Daoy (cell line): ENCODE measurements around the gene ABLIM1. TPM values are rescaled to one million over a fixed set of nuclear protein-coding genes. Genes with fewer than 3 reads are reported as not detected.

ENCODE experiments used
- DNase-seq: peaks from one replicate; pipeline ENCODE4 v3.0.0-alpha.2; 2015; ENCODE audit warnings: low read depth
- total RNA-seq: library from RNA; depleted of rRNA; stranded (reverse); fragments of >200 nt; shearing (Covaris generic); gene quantifications from 2 replicates; pipeline ENCODE4 v1.2.3, GENCODE V29; 2014

Gene ABLIM1
- total RNA-seq, 1 experiment from 2014 or later: 3.0 TPM

DNA sequence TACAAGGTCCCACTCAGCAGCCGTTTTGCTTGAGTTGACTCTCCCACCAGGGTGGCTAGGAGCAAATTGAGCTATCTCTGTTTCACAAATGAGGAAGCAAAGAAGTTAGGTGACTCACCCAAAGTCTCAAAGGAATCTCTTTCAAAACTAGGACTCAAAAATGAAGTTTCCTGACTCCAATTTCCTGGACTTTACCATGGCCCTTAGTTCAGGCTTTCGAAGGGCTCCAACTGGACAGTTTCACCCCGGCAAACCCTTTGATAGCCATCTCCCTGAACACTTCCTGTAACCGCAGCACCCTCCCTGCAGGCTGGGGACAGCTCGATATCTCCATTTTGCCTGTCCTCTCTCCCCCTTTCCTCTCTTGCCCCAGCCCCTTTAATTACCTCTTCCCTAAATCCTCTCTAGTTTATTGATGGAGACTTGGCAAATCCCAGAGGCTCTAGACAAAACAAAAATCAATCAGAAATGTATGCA, 249.1 kb downstream of the ABLIM1 start:
- DNase-seq: no peak

DNA sequence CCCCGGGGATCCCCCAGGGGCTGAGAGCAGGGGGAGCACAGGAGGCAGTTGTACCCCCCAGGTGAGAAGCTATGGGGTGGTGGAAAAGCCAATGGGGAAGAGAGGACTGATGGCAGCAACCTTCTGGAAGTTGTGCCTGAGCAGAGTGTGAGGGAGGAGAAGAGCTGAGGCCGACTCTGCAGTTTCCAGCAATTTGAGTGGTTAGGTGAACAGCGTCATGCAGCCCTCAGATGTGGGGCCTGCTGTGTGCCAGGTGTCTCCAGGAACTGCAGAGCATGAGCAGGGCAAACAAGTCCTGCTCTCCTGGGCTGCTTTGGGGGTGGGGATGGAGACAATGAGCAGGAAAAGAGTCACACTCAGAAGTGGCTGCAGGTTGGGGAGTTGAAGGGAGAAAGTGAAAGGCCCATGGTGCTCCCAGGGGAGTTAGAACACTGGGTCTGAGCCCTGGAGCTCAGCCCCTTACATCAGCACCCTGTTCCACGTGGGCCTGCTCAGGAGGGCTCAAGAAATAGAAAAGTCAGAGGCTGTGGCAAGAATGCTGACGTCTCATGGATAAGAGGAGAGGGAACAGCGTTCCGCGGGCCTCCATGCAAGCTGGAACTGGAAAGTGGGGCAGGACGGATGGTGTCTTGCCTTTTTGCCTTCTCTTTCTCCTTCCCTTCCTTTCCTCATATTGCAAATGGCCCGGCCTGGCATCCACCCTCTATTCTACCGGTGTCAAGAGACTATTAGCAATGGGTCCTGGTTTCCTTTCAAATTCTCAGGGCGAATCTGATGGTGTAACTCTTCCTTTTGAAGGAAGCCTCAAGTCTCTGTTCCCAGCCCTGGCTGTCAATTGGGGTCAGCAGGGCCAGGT, 249.7 kb downstream of the ABLIM1 start:
- DNase-seq: no peak

DNA sequence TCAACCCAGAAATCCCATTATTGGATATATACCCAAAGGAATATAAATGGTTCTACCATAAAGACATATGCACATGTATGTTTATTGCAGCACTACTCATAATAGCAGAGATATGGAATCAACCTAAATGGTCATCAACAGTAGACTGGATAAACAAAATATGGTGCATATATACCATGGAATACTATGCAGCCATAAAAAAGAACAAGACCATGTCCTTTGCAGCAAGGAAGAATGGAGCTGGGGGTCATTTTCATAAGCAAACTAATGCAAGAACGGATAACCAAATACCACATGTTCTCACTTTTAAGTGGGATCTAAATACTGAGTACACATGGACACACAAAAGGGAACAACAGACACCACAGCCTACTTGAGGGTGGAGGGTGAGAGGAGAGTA, 251.6 kb downstream of the ABLIM1 start:
- DNase-seq: no peak

DNA sequence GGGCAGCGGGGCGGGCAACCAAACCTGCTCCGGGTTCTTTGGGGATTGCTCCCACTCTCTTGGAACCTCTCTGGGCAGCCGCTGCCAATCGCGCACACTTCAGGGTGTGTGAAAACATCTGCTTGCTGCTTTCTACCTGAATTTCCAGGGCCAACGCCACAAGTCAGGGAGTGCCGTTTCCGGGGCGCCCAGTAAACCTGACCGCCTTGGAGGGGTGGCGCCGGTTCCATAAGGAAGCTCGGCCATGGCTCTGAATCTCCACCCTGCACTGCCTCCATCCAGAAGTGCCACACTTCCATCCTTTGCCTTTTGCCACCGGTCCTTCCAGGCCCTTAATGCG, 253.1 kb downstream of the ABLIM1 start:
- DNase-seq: no peak

DNA sequence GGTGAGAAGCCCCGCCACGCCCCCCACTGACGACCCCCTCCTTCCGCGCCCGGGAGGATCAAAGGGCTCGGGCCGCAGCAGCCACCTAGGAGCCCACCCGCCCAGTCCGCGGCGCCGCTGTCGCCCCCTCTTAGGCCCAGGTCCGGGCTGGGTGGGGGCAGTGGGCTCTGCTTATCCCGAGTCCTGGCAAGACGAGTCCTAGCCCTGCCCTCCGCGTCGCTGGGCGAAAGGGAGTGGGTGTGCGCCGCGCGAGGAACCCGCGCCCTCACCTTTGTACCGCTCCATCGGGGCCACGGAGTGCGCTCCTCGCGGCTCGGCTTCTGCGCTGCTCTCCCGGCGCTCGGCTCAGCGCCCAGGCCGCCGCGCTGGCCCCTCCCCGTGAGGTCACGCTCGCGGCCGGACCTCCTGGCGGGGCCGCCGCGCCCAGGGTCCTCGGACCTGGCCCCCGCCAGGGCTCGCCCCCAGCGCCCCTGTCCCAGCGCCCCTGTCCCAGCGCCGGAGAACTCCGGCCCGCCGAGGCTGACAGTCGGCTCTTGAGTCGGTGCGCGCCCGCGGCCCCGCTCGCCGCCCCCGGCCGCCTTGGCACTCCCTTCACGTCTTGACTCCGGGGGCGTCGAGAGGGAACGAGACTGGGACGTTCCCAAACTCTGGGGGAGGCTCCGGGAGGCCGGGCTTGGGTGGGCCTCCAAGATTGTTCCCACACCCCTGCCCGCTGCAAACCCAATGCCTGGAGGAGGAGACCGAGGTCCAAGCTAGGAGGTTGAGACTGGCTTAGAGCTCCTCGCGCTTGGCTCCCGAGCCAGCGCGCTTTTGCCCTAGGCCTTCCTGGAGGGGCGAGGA, 253.7 kb downstream of the ABLIM1 start, which contains the start of gene AFAP1L2:
TSS of gene AFAP1L2 (minus strand) at position 332 of the 840 bp plus-strand sequence. CDS start at position 285, 47 bp downstream.
- peak; percentile 49 for DNase-seq

DNA sequence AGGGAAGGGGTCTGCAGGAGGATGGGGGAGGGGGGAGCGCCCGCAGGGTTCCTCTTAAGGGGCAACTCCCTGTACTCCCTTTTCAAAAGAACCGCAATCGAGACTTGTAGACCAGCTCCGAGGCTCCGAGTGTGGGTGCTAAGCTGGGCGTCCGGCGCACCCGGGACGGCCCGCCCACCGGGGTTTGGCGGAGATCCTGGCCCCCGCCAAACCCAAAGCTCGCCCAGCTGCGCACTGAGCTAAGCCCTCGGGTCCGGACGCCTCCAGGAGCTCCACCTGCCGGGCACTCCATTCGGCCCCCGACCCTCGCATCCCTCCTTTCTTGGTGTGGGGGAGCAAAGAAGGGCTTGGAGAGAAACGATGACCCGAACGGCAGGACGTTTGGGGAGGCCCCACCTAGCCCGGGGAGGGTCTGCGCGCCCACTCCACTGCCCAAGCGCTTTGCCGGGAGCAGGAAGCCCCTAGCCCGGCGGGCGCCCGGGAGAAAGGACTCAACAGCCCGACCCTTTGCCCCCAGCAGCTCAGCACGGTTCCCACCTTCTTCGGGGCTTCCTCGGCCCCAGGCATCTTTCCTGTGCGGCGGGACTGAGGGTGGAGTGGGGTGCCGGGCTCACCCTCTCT, 254.4 kb downstream of the ABLIM1 start:
- peak; percentile 54 for DNase-seq

DNA sequence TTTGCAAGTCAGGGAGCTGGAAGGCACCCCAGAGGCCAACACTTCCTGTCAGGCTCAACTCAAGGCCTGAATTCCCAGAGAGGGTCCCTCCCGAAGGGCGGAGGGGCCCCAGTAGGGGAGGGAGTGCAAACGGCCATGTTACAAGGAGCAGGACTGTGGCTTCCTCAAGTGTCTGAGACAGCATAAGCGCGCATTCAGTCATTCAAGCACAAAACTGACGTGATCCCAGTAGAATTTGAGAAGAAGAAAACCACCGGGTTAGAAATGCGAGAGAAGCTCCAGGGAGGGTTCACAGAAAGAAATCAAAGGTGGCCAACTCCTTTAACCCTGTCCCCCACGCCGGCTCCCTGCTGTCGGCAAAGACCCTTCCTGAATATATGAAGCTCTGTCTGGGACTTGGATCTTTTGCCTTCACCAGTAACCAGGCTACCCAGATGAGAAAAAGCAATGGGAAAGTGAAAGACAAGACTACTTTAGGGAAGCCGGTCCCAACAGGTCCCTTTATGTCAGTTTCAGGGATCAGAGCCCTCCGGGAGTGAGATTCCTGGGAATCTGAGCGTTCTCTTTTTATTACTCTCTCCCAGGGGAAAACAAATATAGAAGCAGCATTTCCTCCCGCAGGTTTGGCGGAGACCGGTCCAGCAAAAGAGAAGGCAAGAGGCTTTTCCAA, 255.1 kb downstream of the ABLIM1 start:
- peak; percentile 59 for DNase-seq

DNA sequence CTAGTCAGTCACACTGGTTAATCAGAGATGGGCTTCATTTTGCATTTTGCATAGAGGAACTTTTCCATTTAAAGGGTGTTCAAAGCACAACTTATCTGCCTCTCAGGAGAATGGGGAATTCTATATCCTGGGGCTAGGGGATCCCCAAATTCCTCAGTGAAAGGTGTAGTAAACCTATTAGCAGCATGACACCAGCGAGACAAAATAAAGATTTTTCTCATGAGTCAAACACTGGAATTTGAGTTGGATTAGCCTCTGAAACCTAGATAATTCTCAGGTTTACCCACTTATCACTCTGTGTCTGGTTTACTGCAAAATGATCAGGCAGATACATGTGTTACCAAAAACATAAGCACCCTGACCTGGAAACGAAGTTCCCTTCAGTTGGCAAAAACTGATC, 255.8 kb downstream of the ABLIM1 start:
- DNase-seq: no peak

DNA sequence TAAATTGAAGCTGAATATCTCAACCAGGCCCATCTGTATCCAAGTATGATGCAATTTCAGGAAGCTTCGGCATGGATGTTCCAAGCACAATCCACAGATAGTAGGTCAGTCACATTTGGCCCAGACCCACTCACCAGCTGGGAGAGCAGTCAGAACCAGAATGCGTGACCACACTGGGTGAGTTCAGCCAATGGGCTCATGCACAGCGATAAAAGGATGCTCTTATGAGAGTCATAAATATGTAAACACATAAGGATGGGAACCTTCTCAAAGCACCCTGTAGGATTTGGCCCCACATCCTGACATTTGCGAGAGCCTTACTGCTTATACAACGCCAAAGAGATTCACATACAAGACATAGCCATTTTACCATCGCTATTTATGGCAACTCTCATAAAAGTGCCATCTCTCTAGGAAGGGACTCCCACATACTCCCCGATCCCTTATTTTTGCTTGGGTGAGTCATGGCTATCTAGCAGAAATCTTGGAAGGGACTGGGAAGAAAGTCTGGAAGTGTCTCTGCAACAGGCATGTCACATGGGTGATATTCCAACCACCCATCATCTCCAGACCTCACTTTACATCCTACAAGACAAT, 256.8 kb downstream of the ABLIM1 start:
- peak; percentile 59 for DNase-seq

DNA sequence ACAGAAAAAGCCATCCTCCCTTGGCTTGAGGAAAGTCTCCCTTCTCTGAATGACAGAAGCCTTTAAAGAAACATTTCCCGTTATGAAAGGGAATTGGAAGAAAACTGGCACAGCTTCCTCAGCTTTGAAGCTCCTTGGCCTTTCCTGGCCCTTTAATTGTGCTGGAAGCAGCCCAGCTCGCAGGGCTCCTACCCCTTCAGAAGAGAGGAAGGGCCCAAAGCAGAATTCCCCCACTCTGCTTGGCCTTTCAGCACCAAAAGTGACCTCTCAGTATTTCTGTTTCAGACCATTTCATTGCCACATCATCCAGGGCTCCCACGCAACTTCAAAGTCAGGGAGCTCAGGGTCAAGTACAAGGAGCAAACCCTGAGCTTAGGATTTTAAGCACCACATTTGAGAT, 258.0 kb downstream of the ABLIM1 start:
- DNase-seq: no peak

DNA sequence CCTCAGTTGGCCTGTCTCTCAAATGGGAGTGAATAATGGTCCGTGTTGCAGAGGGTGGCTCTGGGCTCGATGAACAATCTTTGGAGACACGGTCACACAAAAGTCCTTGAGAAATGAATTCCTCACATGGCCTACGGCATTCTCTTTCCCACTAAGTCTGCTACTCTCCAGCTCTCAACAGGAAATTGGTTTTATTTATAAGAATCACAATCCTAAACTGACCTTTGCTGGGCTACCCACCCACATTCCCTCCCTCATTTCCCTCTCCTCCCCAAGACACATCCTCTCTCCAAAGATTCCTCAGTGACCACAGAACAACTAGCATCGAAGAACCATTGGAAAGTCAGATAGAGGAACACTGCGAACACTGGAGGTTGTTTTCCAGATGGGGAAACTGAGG, 258.5 kb downstream of the ABLIM1 start:
- DNase-seq: no peak

DNA sequence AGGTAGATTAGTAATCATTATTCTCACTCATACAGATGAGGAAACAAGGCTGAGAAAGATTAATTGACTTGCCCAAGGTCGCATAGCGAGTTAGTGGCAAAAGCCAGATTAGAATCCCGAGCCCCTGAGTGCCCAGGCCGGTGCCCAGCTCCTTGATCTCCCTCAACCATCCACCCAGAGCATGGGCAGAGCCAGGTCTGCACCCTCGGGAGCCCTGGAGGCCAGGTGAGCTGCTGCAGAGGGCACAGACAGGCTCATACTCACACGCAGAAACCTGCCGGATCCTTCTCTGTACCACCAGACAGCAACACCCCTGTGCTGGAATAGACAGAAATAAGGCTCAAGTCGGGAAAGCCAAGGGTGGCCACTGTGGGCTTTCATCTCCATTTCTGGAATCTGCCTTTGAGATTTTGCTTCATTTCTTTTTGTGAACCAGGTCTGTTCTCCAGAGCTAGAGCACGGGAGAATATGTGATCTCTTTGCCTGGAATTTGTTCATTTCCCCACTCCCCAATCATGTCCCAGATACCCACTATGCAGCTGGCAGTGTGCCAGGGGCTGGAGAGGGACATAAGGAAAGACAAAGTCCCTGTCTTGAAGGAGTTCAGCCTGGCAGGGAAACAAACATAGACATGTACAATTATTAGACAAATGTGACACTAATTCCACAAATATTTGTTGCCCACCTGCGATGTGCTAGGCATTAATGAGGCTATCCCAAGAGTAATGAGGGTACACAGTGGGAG, 259.3 kb downstream of the ABLIM1 start:
- no peak for DNase-seq

DNA sequence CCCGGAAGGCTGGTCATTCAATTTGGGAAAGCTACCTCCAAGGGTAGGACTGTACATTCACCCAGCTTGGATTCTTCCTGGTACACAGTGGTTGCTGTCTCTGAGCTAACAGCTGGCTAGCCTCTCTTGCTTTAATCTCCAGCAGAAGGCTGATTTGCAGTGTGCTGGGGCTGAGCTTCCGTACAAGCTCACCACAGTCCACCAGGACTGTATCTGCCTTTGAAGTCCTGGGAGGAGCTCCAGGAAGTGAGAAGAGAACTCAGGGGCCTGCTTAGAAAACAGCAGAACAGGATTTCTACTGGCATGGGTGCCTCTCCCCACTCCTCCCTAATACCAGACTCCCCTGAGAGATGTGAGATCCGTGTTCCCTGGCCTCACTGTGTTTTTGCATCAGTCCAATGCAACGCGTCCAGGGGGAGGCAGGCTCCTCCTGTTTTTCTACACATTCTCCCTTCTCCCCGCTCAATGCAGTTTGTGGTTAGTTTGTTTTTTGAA, 260.4 kb downstream of the ABLIM1 start:
- peak; percentile 36 for DNase-seq

DNA sequence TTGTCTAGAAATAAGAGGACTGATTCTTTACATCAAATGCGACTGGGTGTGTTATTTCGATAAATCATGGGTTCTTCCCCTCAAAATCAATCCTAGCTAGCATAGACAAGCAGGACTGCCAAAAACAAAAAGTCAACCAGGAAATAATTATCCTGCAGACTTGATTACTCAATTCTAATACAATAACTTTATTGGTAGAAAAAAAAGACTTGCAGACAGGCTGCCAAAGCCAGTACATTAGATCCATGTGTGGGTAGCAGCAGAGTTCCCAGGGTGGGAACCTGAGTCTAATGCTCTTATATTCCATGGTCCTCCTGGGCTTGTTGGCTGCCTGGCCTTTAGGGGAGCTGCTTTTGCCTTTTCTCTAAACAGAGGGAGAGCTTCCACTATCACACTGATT, 261.6 kb downstream of the ABLIM1 start:
- DNase-seq: no peak

DNA sequence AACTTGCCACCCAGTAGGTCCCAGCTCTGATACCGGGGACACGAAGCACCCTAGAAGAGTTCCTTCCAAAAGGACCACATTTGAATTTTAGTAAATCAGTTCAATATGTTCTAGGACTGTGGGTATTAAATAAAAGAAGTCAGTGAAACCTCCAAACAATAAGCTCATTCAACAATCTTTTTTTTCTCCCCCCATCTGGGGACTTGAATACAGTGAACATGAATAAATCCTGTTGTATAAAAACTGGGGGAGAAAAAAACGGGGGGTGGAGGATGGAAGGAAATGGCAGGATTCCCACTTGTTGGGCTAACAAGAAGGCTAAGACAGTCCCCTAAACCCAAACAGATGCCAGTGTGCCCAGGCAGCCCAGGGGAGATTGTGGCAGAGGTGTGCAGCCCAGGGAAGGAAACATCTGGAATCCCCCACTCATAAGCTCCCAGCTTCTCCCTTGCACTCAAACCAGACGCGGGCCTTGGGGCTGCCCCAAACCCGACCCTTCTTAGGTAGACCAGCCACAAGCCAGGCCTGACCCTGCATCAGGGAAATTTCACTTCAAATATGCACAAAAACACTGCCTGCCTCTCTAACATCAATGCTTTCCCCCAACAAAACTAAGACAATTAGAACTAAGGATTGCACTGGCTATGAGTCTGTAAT, 262.6 kb downstream of the ABLIM1 start:
- no peak for DNase-seq

DNA sequence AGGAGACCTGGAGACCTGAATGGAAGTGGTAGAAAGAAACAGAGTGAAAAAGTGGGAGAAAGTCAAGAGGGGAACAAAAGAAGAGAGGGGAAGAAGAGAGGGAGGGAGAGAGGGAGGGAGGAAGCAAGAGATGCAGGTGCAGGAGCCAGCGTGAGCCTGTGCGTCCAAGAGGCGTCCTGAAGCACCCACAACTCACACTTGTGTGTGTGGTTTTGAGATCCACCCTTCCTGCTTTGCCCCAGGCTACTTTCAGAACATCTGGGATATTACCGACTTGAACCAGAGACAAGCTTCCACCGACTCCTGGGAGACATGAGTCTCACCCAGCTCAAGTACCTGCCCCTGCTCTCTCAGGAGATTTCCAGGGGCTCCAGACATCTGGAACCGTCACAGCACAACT, 263.5 kb downstream of the ABLIM1 start:
- no peak for DNase-seq

DNA sequence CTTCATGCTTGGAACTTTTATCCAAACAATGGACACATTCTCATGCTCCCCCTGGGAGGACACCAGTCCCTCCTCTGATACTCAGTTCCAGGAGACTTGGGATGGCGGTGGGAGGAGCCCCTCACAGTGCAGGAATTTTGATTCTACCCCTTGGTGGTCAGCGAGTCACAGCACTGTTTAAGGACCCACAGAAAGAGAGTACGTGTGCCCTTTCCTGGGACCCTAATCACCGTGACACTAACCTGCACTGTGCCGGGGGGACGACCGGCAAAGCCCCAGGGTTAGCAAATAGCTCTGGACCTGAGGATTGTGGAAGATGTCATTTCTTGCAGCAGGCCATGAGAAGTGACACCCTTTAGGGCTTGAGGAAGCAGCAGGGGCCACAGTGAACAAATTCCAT, 264.2 kb downstream of the ABLIM1 start:
- no peak for DNase-seq

DNA sequence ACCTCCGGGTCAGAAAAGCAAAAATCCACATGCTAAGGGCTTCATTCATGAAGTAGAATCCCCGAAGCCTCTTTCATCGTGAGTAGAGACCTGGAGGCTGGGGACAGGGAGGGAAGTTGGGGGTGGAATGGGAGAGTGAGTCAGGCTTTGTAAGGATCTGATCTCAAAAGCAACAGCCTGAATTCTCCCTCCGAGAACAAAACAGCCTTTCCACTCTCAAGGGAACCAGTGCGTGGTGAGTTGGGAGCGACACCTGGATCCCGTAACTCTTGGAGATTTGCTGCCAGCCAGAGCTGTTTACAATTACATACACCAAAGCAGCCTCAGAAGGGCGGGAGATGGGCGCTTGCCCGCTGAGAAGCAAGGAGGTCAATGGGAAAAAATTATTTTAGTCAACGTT, 264.6 kb downstream of the ABLIM1 start:
- peak; percentile 51 for DNase-seq

DNA sequence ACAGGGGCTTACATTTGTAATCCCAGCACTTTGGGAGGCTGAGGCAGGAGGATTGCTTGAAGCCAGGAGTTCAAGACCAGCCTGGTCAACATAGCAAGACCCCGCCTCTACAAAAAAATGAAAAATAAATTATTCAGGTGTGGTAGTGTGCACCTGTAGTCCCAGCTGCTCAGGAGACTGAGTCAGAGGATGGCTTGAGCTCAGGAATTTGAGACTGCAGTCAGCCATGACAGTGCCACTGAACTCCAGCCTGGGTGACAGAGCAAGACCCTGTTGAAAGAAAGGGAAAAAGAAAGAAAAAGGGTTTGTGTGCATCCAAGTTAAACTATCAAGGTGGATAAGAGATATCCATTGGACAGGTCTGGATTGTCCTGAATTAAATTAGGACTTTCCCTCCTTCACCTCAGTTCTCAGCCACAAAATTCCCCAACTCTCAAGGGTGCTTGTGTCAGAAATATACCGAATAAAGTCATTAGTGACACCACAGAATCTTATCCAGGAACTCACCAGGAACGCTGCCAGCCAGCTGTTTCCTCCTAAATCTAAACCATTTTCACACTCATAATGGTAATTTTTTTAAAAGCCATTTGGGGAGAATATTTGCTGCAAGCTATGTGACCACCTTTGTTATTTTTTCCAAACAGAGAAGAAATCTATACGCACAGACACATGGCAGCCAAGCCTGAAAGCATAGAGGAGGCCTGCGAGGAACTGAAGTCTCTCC, 265.8 kb downstream of the ABLIM1 start:
- no peak for DNase-seq
